ENCODE measurements around the gene SHANK3.

- TF ChIP-seq POLR2A (IDR thresholded peaks at IDR 0.05) (no peak), CTCF (IDR thresholded peaks at IDR 0.05) (no peak)
Observed at GRCh38 chr22:50670513-50670912, 2.1 kb upstream of the SHANK3 start.
